ENCODE measurements around the gene OLFM1. TPM values are rescaled to one million over a fixed set of nuclear protein-coding genes. Genes with fewer than 3 reads are reported as not detected.

Gene OLFM1
- total and polyA plus RNA-seq, 2 of the 4 experiments (the other 2 are of a cell fraction), result 0.36 to 0.38 TPM

DNA sequence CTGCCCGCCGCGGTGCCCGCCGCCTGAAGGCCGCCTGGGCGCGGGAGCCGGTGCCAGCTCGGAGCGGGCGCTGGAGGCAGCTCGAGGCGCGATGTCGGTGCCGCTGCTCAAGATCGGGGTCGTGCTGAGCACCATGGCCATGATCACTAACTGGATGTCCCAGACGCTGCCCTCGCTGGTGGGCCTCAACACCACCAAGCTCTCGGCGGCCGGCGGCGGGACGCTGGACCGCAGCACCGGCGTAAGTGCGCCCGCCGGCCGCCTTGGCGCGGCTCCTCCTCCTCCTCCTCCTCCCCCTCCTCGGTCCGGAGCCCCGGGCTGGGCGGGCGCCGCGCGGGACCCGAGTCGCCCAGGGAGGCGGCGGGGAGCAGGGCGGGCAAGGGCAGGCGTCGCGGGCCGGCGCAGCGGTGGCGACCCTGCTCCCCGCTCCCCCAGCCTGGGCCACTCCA is 455 bp downstream of the OLFM1 start:
- no peak overlapping the region for H2AK9ac ChIP-seq (replicated peaks; ENCODE audit: low read depth, low read length, poor library complexity)
- 20% methylated on average over 9 of the region's 57 CpGs; no CpG with 5 or more reads in 1 of the 2 experiments for WGBS, 2 experiments (ENCODE audit: extremely low coverage in 2 of 2, insufficient read length in 1 of 2)
- H3K9me1 ChIP-seq (ENCODE audit: insufficient read depth, low read length), result 0 out of 2 replicates have a peak, but pooled peaks cover 4% of the 10 kb centered on the region
- 0 out of 2 replicates have a peak, but pooled peaks cover 5% of the 10 kb centered on the region for H4K20me1 ChIP-seq (ENCODE audit: insufficient read depth, low read length)
- BruUV-seq (replicated peaks), result no TSS peak
- H3K36me3 ChIP-seq (ENCODE audit: control insufficient read depth, insufficient read depth, low read length), result no peaks in the 10 kb centered on the region
- no peaks in the 10 kb centered on the region; the same call in 1 of the 2 replicates for H3K4me1 ChIP-seq (ENCODE audit: control insufficient read depth, insufficient read depth, low read length)
- DNase-seq (no peak), ATAC-seq (ENCODE audit: low read depth) (no peak; the same call in 1 of the 2 replicates)
- no peak overlapping the region for H4K5ac ChIP-seq (ENCODE audit: low read depth, low read length)
- H3K27me3 ChIP-seq (ENCODE audit: control insufficient read depth, insufficient read depth, low read length), result peaks cover 43% of the 10 kb centered on the region
- peak overlapping the region; percentile 78 for H2AFZ ChIP-seq (replicated peaks; ENCODE audit: low read length, poor library complexity)
- H2BK120ac ChIP-seq (ENCODE audit: low read depth, low read length), result no peak overlapping the region
- H3K18ac ChIP-seq (ENCODE audit: low read depth, low read length), result no peak overlapping the region
- no peak overlapping the region for H3K4ac ChIP-seq (ENCODE audit: low read depth, low read length)
- H3K14ac ChIP-seq (replicated peaks; ENCODE audit: low read depth, low read length), result no peak overlapping the region
- no peak overlapping the region for H3K27ac ChIP-seq (ENCODE audit: insufficient read depth, low read length)
- no peak overlapping the region for H3K56ac ChIP-seq (ENCODE audit: extremely low read depth, insufficient read depth, low read length)
- no peak overlapping the region for H4K8ac ChIP-seq (ENCODE audit: low read depth in 2 of 2, low read length in 2 of 2)
- no peak overlapping the region for H3K9ac ChIP-seq (ENCODE audit: low read depth, low read length)
- POLR2A ChIA-PET (ENCODE audit: unreplicated experiment), result no interaction called here
- no peak overlapping the region for H3K4me3 ChIP-seq (ENCODE audit: insufficient read depth, low read depth, low read length)
- in situ Hi-C loops (cut with MboI; ENCODE audit: low sequenced_read_pairs) (loop anchor here (5.0 kb wide), 1 partner anchor 319 kb away; no protein-coding TSS in a partner anchor), intact Hi-C loops (cut with micrococcal nuclease) (loop anchor here (2.0 kb wide), 1 partner anchor 393 kb away; no protein-coding TSS in a partner anchor), dilution Hi-C loops (cut with HindIII; ENCODE audit: low sequenced_read_pairs, unreplicated experiment) (no loop called here)
- no peak overlapping the region for H2BK5ac ChIP-seq (ENCODE audit: low read depth, low read length, poor library complexity, severe bottlenecking)
- no peak overlapping the region for H2AK5ac ChIP-seq (ENCODE audit: low read depth, low read length)
- no peak overlapping the region for H3K23ac ChIP-seq (ENCODE audit: low read depth, low read length)
- TF ChIP-seq, protein P1, sequence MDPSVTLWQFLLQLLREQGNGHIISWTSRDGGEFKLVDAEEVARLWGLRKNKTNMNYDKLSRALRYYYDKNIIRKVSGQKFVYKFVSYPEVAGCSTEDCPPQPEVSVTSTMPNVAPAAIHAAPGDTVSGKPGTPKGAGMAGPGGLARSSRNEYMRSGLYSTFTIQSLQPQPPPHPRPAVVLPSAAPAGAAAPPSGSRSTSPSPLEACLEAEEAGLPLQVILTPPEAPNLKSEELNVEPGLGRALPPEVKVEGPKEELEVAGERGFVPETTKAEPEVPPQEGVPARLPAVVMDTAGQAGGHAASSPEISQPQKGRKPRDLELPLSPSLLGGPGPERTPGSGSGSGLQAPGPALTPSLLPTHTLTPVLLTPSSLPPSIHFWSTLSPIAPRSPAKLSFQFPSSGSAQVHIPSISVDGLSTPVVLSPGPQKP (IDR thresholded peaks at IDR 0.05; ENCODE audit: borderline replicate concordance, low read depth, low read length), result no peak
- TF ChIP-seq MXI1 (IDR thresholded peaks at IDR 0.05; ENCODE audit: borderline replicate concordance, low read depth, low read length), result no peak
- TF ChIP-seq POLR2A (IDR thresholded peaks at IDR 0.05; ENCODE audit: low read depth, low read length), result no peak
- TF ChIP-seq MAFK (IDR thresholded peaks at IDR 0.05; ENCODE audit: low read depth, low read length), result no peak
- peak overlapping the region; percentile 55; the same call in 1 of the 2 replicates for H3K4me2 ChIP-seq (ENCODE audit: low read depth, low read length)
- H2BK15ac ChIP-seq (ENCODE audit: low read depth, low read length), result no peak overlapping the region
- CTCF ChIA-PET, result no interaction called here
- H3K79me1 ChIP-seq (ENCODE audit: low read depth in 1 of 2, low read length in 2 of 2), result no peaks in the 10 kb centered on the region
- H2BK20ac ChIP-seq (ENCODE audit: low read depth, low read length), result no peak overlapping the region
- no peak overlapping the region for H4K91ac ChIP-seq (ENCODE audit: insufficient read depth, low read depth, low read length)
- no peaks in the 10 kb centered on the region for H3K9me3 ChIP-seq (ENCODE audit: control insufficient read depth, insufficient read depth, low read length)

All from IMR-90 (cell line).